Inferior parietal cortex (tissue), 1 donor: ENCODE results near the gene XPOT.
A peak's percentile ranks its signal among the peaks of the same experiment; 100 is the strongest.
"Not testable (repeated sequence)": the region's sequence is repeated elsewhere in the genome, so short reads cannot be mapped to it uniquely, and the experiment has no call there.

Experiments used
- DNase-seq: peaks from one replicate; pipeline ENCODE4 v3.0.0-alpha.2; 2016; ENCODE audit errors: extremely low spot score

XPOT gene, protein sequence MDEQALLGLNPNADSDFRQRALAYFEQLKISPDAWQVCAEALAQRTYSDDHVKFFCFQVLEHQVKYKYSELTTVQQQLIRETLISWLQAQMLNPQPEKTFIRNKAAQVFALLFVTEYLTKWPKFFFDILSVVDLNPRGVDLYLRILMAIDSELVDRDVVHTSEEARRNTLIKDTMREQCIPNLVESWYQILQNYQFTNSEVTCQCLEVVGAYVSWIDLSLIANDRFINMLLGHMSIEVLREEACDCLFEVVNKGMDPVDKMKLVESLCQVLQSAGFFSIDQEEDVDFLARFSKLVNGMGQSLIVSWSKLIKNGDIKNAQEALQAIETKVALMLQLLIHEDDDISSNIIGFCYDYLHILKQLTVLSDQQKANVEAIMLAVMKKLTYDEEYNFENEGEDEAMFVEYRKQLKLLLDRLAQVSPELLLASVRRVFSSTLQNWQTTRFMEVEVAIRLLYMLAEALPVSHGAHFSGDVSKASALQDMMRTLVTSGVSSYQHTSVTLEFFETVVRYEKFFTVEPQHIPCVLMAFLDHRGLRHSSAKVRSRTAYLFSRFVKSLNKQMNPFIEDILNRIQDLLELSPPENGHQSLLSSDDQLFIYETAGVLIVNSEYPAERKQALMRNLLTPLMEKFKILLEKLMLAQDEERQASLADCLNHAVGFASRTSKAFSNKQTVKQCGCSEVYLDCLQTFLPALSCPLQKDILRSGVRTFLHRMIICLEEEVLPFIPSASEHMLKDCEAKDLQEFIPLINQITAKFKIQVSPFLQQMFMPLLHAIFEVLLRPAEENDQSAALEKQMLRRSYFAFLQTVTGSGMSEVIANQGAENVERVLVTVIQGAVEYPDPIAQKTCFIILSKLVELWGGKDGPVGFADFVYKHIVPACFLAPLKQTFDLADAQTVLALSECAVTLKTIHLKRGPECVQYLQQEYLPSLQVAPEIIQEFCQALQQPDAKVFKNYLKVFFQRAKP

DNA sequence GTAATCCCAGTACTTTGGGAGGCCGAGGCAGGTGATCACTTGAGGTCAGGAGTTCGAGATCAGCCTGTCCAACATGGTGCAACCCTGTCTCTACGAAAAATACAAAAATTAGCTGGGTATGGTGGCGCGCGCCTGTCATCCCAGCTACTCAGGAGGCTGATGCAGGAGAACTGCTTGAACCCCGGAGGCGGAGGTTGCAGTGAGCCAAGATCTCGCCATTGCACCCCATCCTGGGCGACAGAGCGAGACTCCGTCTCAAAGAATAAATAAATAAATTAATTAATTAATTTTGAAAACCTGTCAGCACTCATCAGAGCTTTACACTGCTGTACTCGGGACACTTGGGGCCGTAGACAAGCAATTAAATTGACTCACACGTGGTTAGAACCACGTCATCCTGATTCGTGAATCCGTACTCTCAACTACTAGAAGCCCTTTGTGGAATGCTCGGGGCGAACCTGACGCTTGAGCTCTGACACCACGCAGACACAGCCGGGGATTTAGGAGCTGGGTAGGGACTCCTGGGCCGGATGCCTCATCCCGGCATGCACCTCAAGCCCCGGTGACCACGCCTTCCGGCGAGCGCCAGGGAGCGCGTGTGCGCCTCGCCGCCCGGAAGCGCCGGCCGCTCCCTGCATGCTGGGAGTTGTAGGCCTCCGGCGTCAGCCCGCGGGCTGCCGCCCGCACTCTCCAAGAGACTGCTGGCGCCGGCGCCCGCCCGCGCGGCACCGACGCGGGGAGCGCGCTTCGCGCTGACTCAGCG, at the start of gene XPOT:
TSS of gene XPOT (plus strand) at position 686 of the 763 bp plus-strand sequence. CDS start 5,644 bp downstream, outside the sequence.
- DNase-seq = peak; percentile 94

- not testable (repeated sequence) for DNase-seq
Observed at GRCh38 chr12:64356209-64356608, 48.0 kb upstream of the XPOT start.

GRCh38 chr12:64361173-64361572, 43.0 kb upstream of the XPOT start:
- not testable (repeated sequence) for DNase-seq

DNA sequence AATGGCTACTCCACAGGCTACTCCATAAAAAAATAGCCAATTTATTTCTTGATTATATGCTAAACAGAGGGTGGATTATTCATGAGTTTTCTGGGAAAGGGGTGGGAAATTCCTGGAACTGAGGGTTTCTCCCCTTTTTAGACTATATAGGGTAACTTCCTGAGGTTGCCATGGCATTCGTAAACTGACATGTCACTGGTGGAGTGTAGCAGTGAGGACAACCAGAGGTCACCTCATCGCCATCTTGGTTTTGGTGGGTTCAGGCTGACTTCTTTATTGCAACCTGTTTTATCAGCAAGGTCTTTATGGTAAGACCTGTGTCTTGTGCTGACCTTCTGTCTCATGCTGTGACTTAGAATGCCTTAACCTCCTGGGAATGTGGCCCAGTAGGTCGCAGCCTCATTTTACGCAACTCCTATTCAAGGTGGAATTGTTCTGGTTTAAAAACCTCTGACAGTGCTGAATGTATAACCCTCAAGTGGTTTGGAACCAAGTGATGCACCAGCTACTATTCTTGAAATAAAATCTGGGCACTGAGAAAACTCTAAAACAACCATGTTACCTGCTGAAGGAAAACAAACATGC, 41.4 kb upstream of the XPOT start:
- no peak for DNase-seq

DNA sequence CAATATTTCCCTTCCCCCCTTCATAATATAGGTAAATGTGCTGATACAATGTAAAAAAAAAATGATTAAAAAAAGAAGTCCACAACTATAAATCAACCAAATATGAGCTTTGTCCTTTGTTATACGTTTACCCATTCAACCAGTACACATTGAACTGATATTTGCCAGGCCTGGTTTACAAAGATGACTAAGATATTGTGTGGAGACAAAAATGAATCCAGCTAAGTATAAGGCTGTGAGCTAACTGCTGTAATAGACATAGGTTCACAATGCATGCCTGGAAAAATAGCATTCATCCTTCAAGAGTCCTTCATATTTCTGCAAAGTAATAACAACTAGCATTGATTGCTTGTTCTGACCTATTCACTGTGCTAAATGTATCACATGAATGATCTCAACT, 20.5 kb upstream of the XPOT start:
- DNase-seq = no peak

GRCh38 chr12:64385019-64385418, 19.2 kb upstream of the XPOT start:
- no peak for DNase-seq

DNA sequence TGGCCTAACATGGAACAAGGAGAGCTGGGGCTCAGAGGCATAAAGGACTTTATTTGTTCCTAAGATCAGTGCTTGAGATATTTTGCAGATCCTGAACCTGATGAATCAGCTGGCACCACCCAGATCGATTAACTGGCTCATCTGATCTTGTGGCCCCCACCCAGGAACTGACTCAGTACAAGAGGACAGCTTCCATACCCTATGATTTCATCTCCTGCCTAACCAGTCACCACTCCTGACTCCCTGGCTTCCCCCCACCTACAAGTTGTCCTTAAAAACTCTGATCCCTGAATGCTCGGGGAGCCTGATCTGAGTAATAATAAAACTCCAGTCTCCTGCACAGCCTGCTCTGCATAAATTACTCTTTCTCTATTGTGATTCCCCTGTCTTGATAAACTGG, 18.7 kb upstream of the XPOT start:
- no peak for DNase-seq

GRCh38 chr12:64387197-64387816, 16.9 kb upstream of the XPOT start:
- no peak for DNase-seq

- no peak for DNase-seq
Observed at GRCh38 chr12:64389154-64389553, 15.0 kb upstream of the XPOT start.

GRCh38 chr12:64390275-64390851, 13.8 kb upstream of the XPOT start, which contains the start of gene C12orf56:
C12orf56 (minus strand) TSS chr12:64390758; CDS start chr12:64390565, 193 bp downstream.
- no peak for DNase-seq

DNA sequence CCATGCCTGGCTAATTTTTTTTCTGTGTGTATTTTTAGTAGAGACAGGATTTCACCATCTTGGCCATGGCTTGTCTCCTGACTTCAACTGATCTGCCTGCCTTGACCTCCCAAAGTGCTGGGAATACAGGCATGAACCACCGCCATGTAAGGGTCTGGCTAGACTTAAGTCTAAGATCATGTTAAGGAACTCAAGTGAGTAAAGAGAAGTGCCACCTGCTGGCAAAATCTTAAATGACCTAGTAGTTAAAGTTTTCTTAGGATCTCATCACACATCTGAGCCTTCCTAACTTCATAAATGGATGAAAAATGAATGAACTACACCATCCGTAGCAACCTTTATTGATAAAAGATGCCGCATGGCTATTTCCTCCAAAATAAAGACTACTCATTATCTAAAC, 12.0 kb upstream of the XPOT start:
- peak; percentile 48 for DNase-seq

GRCh38 chr12:64395739-64396138, 8.5 kb upstream of the XPOT start:
- DNase-seq = no peak

- peak; percentile 51 for DNase-seq
Observed at GRCh38 chr12:64400041-64400440, 4.2 kb upstream of the XPOT start.

GRCh38 chr12:64402181-64402580, 2.0 kb upstream of the XPOT start:
- no peak for DNase-seq

DNA sequence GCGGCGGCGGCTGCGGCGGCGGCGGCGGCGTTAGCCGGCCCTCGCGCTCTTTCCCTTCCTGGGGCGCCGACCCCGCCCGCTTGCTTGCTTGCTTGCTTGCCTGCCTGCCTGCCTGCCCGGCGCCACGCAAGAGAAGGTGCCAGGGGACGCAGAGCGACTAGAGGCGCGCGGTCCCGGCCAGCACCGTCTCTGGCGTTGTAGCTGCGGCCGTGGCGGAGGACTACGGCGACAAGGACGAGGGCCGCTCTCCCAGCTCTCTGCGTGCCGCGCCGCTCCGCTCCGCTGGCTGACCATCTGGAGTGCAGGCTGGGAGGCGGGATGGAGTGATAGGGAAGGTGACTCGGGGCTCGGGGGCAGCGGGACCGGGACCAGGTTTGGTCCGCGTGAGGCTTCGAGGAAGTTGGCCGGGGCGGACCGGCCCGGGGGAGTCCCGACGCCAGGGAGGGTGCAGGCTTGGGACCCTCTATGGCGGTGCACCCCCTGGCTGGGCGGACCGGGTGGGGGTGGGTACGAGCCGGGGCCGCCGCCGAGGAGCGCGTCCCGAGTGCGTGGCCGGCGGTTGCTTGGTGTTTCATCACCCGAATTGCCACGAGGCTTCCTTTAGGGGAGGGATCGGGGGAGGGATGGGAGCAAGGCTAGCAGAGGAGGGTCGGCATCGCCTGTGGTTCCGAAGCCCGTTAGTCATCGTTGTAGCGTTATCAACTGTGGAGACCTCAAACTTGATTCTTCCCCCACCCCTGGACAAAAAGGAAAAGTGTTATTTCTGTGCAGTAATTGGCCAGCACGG, 471 bp downstream of the XPOT start:
- DNase-seq = peak; percentile 27

DNA sequence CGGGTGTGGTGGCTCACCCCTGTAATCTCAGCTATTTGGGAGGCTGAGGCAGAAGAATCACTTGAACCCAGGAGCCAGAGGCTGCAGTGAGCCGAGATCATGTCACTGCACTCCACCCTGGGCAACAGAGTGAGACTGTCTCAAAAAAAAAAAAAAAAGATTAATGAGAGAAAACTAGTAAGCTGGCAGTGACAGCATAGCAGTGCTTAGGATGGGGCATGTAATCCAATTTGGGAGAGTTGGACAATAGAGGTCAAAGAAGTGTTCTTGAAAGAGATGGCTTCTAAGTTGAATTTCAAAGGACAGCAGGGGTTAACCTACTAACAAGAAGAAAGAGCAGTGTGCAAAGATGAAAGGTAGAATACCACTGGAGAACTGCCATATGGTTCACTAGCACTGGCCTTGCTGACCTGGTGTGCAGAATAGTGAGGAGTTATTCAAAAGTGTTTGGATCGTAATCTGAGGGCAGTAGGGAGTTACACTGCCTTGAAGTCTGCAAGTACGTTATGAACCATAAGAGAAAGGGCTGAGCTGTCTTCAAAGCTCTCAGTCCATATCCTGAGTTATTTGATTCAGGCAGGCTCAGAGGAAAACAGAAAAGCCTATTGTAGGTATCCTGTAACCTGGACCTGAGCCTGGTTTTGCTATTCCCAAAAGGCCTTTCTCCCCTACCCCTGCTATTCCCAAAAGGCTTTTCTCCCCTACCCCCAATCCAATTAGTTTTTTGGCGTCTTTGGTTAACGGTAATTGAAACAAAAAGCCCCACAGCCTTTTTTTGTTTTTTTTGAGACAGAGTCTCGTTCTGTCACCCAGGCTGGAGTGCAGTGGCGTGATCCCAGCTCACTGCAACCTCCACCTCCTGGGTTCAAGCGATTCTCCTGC, 3.4 kb downstream of the XPOT start:
- DNase-seq = no peak

- DNase-seq = no peak
Observed at GRCh38 chr12:64411427-64411826, 7.2 kb downstream of the XPOT start.

DNA sequence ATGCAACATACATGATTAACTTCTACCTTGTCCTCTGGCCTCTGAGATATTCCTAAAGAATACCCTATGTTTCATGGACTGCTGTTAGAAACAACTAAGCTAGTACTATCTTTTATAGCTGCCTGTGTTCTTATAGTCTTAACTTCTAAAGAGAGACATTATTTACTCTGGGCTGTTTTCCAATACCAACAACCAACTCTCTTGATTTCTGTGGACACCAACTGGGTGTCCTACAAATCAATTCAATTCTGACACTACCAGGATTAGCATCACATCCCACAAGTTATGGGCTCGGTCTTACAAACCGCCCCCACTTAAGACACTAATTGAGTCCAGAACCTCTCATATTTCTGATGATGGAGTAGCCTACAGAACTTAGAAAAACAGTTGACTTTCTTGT, 8.3 kb downstream of the XPOT start:
- DNase-seq = no peak

DNA sequence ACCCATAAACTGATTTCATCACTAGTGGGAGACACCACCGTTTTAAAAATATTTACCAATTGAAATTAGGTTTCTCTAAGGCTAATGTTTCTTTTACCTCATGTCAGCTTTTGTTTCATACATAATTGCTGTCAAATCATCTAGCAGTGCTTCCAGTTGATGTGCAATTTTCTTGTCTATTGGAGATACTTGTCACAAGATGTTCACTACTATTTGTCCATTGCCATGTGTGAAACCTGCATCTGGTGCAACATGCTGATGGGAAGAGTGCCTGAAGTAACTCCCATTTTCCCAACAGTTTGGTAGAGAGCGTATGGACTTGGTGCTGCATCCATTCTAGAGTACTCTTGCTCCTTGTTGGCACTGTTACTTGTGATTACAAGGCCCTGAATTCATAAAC, 9.7 kb downstream of the XPOT start:
- DNase-seq = no peak
